Measurements from ENCODE around the gene RGN. TPM values are rescaled to one million over a fixed set of nuclear protein-coding genes. Genes with fewer than 3 reads are reported as not detected.
"Not testable (repeated sequence)": the region's sequence is repeated elsewhere in the genome, so short reads cannot be mapped to it uniquely, and the experiment has no call there.

RGN gene
- total RNA-seq, 1 experiment from 2014 or later: not detected

DNA sequence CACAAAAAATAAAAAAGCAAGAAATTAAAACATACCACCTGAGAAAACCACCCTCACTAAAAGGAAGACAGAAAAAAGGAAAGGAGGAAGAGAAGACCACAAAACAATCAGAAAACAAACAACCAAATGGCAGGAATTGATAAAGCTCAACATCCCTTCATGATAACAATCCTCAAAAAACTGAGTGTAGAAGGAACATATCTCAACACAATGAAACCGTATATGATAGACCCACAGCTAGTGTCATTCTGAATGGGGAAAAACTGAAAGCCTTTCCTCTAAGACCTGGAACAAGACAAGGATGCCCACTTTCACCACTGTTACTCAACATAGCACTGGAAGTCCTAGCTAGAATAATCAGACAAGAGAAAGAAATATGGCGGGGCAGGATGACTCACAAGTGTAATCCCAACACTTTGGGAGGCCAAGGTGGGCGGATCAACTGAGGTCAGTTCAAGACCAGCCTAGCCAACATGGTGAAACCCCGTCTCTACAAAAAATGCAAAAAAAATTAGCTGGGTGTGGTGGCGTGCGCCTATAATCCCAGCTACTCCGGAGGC, 38.4 kb downstream of the RGN start:
- not testable (repeated sequence) for DNase-seq (ENCODE audit: low read depth)

DNA sequence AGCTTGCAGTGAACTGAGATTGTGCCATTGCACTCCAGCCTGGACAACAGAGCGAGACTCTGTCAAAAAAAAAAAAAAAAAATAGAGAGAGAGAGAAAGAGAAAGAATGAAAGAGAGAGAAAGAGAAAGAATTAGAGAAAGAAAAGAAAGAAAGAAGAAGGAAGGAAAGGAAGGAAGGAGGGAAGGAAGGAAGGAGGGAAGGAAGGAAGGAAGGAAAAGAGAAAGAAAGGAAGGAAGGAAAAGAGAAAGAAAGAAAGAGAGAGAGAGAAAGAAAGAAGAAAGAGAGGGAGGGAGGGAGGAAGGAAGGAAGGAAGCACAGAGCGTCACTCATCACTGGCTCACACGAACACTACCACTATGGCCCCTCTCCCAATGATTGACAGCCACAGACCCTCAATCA, 46.2 kb downstream of the RGN start:
- DNase-seq (ENCODE audit: low read depth): not testable (repeated sequence)

DNA sequence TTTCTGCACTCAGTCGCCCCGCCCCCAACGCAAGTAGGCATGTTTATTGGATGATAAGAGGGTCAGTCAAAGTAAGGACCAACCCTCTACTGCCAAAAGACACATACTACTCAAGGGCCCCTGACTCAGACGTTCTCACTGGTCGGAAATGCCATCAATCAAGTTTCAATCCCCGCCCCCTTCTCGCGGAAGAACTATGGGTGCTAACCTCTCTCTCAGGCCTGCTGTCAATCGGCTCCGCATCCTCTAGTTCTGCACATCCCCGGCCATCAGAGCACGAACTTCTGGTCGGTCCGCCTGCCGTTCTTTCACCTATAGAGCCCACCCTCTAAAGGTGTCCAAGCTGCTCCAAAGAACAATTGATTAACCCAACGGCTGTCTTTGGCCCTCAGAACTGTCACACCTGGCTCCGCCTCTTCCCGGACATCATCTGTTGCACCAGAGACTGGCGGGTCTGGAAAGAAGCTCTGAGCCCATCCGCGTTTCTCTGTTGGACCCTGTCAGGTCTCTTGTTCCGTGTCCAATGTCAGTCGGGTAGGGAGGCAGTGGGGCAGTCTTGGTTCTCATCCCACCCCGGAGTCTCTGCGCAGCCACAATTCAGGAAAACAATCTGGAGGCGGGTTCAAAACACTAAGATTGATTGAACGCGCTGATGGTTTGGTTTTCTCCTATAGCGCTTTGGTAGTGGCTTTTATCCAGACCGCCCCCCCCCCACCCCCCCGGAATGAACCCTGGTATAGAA, 51.1 kb downstream of the RGN start:
- DNase-seq (ENCODE audit: low read depth): peak; percentile 98

DNA sequence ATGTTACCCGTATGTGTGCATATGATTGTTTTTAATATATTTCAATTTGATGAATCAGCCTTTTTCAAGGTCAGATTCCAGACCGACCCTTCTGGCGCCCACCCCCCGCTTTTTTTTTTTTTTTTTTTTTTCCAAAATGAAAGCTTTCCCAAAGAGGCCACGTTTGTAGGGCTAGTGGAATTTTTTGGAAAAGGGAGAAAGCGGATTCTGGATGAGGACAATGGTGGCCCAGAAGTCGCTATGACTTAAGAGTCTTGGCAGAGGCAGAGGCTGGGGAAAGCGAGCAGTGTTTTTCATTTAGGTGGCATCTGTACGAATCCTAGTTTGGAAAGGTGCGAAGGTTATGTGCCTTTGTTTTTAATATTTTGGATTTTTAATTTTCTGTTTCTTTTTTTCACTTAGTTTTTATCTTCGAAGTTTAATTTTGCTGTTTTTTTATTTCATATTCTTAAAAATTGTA, 51.7 kb downstream of the RGN start:
- DNase-seq (ENCODE audit: low read depth): peak; percentile 13

DNA sequence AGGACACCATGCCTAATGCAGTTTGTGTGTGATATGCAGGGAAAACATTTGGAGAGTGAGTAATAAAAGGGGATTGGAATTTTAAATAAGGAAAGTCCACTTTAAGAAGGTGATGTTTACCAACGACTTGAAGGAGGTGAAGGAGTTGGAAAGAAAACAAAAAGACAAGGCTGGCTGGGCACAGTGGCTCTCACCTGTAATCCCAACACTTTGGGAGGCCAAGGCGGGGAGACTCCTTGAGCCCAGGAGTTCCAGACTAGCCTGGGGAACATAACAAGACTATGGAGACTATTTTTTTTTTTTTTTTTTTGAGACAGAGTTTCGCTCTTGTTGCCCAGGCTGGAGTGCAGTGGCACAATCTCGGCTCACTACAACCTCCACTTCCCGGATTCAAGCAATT, 55.2 kb downstream of the RGN start:
- DNase-seq (ENCODE audit: low read depth): no peak

DNA sequence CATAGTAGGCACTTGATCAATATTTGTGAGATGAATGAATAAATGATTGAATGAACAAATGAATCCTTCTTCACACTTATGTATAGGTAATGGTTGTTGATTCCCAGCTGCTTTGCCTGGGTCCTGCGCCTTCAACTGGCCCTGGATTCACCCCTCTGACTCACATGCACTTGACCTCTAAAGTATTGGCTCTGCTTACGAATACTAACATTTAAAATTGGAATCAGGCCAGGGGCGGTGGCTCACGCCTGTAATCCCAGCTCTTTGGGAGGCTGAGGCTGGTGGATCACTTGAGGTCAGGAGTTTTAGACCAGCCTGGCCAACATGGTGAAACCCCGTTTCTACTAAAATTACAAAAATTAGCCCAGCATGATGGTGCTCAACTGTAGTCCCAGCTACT, 57.4 kb downstream of the RGN start:
- DNase-seq (ENCODE audit: low read depth): peak; percentile 60

DNA sequence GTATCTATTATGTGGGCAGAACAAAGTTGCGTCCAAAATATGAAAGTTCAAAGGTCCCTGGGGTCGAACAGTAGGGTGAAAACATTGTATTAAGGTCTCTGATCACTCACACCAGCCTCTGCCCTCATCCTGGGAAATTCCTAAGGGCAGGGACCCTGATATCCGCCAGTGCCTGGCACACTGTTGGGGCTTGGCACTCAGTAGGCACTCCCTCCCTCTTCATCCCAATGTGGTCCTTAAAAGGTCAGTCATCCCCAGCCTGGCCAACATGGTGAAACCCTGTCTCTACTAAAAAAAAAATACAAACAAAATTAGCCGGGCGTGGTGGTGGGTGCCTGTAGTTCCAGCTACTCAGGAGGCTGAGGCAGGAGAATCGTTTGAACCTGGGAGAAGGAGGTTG, 59.9 kb downstream of the RGN start:
- no peak for DNase-seq (ENCODE audit: low read depth)

Other genes with a start within 250 kb of the RGN start
- gene RP2, start 241.4 kb upstream of the RGN start, total RNA-seq (2014; rRNA removed; shearing (Covaris generic)): 48.4 and 53.9 TPM in 2 replicates
- gene JADE3, start 166.0 kb upstream of the RGN start, total RNA-seq (2014; rRNA removed; shearing (Covaris generic)): 5.8 and 6.1 TPM in 2 replicates
- 172 and 213 TPM in 2 replicates for gene NDUFB11, start 66.3 kb downstream of the RGN start, total RNA-seq (2014; rRNA removed; shearing (Covaris generic))
- gene RBM10, start 66.8 kb downstream of the RGN start, total RNA-seq (2014; rRNA removed; shearing (Covaris generic)): 36.6 and 41.7 TPM in 2 replicates
- 254 and 283 TPM in 2 replicates for gene UBA1, start 115.4 kb downstream of the RGN start, total RNA-seq (2014; rRNA removed; shearing (Covaris generic))
- gene CDK16, start 140.2 kb downstream of the RGN start, total RNA-seq (2014; rRNA removed; shearing (Covaris generic)): 143 and 179 TPM in 2 replicates
- 35.5 and 36.4 TPM in 2 replicates for gene USP11, start 154.6 kb downstream of the RGN start, total RNA-seq (2014; rRNA removed; shearing (Covaris generic))